ENCODE results near the gene POLQ.

DNA sequence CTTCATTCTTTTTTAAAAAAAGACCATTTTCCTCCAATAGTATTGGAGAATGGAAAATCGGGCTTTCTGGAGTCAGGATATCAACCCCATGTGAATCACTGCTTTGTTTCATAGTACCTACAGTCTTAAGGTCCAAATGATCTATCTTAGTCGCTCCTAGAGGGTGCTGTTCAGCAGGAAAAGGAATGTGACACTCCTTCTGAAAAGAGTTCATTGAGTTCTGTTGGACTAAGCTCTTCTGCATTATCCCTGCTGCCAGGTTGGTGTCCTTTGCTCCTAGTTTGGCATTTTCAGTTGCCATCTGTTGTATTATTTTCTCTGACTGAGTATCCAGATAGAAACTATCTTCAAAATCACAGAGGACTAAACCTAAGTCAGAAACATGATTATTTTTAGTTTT is 57.2 kb downstream of the POLQ start:
- TF ChIP-seq, protein P1, sequence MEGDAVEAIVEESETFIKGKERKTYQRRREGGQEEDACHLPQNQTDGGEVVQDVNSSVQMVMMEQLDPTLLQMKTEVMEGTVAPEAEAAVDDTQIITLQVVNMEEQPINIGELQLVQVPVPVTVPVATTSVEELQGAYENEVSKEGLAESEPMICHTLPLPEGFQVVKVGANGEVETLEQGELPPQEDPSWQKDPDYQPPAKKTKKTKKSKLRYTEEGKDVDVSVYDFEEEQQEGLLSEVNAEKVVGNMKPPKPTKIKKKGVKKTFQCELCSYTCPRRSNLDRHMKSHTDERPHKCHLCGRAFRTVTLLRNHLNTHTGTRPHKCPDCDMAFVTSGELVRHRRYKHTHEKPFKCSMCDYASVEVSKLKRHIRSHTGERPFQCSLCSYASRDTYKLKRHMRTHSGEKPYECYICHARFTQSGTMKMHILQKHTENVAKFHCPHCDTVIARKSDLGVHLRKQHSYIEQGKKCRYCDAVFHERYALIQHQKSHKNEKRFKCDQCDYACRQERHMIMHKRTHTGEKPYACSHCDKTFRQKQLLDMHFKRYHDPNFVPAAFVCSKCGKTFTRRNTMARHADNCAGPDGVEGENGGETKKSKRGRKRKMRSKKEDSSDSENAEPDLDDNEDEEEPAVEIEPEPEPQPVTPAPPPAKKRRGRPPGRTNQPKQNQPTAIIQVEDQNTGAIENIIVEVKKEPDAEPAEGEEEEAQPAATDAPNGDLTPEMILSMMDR (IDR thresholded peaks at IDR 0.05): no peak
- no peak for TF ChIP-seq POLR2AphosphoS5 (IDR thresholded peaks at IDR 0.05)
- TF ChIP-seq EP300 (IDR thresholded peaks at IDR 0.05): no peak
- TF ChIP-seq POLR2A (IDR thresholded peaks at IDR 0.05): no peak
